GM20431 (cell line): ENCODE results near the gene NTN5.

ENCODE experiments used
- in situ Hi-C: fragments of 300-500 bp; cut with MseI, MboI; formaldehyde crosslinking; loops from one replicate; pipeline ENCODE4 v1.15.0; 2020; ENCODE audit warnings: low sequenced_read_pairs; ENCODE audit not compliant: unreplicated experiment

The NTN5 gene

DNA sequence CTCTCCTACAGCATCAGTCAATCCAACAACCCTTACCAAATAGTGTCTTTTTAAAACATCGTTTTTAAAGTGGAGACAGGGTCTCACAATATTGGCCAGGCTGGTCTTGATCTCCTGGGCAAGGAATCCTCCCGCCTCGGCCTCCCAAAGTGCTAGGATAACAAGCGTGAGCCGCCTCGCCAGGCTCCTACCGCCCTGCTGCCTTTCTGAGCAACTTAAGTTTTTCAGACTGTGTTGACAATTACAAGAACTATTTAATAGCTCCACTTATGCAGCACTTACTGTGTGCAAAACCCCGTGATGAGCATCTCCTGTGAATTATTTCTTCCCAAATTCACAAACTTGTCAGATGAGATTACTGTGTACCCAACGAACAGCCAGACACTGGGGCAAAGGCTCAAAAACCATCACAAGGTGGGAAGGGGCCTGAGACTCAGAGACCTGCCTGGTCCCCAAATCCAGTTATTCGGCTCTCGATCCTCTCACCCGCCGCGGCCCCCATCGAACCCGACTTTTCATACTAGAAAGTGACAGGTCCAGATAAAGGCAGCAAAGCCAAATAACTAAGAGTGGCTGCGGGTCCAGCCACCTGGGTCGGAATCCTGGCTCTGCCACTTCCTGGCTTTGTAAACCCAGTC is 54.4 kb downstream of the NTN5 start:
- in situ Hi-C loops, result no loop called here

DNA sequence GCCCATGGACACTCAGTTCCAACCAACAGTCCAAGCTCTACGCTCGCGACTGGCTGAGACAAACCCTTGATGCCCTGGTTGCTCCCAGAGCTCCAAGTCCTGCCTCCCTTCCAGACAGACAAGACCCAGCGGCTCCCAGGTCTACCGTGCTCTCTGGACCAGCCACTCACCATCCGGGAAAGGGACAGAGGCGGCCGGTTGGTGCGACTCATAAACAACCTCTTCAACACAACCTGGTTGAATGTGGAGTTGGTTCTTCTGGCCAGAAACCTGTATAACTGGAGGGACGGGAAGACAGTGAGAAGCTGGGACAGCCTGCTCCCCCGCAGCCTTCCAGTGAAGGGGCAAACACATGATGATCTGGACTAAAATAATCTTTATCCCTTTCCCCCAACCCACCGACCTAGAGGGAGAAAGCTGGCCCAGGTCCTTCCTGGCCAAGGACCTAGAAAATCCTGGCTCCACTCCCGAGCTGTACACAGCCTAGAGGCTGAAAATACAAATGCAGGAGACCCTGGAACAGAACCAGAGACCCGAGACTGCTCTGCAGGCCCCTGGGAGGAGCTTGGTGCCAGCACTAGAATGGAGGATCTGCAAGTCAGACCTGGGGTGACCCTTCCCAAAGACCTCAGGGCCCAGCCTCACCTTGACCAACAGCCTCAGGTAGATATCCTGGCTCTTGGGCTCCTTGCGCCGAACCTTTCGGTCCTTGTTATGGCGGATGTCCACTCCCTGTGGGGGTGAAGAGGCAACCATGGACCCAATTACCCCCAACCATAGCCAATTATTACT is 55.5 kb downstream of the NTN5 start:
- in situ Hi-C loops, result no loop called here

DNA sequence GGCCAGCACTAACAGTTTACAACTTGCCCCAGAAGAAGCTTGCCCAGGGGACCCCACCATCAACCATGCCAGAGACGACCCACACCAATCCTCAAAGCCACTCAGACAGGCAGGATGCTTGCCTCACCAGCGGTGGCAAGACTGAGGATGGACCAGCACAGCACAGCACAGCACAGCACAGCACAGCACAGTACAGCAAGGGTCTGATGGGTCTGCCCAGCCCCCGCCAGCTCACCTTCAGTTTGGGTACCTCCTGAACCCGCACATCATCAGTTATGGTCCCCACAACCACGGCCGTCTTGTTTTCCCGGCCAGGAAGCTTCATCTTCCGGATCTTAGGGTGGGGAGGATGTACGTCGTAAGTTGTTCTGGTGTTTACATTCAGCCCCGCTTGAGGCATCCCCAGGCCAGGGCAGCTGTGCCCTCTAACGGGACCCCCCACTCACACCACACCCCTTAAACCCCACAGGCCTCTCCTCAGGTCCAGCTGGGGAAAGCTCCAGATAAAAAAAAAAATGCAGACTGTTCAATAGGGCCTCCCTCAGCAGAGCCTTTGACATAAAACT is 56.2 kb downstream of the NTN5 start:
- in situ Hi-C loops, result no loop called here

DNA sequence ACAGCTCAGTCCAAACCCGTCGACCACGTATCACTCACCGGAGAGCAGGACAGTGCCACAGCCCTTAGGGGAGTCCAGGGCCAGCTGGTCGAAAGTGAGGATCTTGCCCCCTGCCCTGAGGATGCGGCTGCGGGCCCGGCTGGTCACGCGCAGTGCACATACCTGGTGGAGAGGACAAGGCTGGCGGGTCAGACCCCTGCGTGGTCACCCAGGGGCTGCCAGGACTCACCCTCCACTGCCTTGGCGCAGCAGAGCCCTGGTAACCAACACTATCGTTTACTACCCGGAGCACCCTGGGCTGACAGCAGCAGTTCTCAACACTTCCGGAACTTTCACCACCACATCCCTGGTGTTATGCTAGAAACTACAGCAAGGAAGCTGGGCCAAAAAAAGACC is 56.8 kb downstream of the NTN5 start:
- in situ Hi-C loops, result no loop called here

DNA sequence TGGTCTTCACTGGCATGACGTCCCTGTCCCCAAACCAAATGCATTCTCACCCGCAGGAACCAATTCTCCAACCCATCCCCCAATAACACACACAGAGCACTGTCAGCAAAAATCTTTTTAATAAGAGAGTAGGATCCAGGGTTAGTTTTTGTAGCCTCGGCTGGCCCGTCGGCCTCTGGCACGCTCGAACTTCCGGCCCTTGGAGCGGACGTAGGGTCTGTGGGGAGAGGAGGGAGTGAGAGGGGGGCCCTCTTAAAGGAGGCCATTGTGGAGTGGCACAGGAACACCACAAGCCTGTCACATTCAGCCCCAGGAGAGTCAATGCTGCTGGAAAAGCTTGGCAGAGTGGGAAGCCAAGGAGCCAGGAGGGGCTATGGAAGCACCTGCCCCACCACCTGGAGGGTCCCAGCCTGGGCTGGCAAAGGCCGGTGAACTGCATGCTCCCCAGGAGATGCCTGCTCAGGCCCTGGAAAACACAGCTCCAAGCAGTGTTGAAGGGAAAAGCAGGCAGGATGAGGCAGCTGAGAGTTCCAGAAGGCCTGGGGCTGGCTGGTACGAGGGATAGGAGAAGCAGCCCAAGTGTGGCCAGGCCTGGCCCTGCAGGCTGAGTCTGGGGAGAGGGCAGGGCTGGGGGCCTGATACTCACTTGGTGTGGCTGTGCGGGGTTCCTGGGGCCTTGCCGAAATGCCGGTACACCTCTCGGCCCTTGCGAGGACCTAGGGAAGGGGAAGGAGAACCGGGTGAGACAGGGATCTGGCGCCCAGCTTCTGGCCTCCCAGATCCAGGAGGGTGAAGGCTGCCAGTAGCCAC is 57.4 kb downstream of the NTN5 start:
- in situ Hi-C loops, result no loop called here

DNA sequence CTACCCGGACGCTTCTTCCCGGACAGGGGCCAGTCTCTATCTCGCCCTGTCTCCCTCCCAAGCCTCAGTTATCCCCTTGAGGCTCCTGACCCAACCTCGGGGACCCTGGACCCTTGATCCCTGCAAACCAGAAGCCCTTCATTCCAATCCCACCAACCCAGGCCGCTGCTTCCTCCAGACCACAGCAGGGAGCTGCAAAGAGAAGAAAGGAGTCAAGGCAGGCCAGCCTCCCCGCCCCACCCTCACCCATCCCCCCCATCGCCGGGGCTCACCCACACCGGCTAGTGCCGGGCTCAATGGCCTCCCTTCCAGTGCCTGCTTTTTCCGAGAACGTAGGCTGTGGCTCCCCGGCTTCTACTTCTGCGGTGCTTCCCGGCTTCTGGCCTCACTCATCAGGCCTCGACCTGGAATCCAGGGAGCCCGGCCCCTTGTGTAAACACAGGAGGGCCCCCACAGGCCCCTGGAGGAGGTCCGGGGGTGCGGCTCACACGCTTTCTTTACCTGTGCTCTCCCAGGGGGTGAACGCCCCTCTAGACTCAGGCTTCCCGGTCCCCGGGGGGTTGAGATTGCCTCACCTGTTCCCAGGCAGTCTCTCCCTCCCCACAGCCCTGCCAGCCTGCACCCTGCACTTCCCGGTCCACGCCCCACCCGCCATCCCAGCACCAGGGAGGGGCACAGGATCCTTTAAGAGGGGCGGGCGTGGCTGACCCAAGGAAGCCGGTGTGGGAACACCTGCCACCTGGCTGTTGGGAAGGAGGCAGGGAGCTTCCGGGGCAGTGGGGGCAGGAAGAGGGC is 58.2 kb downstream of the NTN5 start, which contains the start of gene FAM83E:
TSS of gene FAM83E (minus strand) at position 641 of the 795 bp plus-strand sequence. CDS start 1,704 bp downstream, outside the sequence.
- in situ Hi-C loops, result no loop called here

DNA sequence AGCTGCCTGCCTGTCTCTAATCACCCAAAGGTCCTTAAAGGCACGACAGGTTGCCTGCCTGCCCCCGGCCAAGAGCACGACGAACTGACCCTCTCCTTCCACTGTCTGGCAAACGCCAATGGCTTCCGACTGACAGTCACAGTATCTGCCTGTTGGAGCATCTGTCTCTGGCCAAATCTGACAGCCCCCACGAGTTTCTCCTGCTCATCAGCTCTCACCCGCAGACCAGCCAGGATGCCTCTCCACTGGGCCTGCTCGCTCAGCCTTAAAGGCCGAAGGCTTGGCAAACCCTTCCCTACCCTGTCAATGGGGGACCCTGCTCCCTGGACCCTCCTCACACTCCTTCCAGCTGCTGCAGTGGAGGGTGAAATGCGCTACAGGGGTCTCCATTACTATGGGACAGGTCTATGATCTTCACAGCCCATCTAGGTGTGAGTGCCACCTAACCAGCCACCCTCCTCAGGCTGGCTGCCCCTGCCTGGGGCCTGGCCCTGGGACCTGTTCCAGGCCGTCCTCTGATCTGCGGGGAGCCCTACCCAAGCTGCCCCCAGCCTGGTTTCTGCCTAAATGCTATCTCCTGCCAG is 58.9 kb downstream of the NTN5 start:
- in situ Hi-C loops, result no loop called here

DNA sequence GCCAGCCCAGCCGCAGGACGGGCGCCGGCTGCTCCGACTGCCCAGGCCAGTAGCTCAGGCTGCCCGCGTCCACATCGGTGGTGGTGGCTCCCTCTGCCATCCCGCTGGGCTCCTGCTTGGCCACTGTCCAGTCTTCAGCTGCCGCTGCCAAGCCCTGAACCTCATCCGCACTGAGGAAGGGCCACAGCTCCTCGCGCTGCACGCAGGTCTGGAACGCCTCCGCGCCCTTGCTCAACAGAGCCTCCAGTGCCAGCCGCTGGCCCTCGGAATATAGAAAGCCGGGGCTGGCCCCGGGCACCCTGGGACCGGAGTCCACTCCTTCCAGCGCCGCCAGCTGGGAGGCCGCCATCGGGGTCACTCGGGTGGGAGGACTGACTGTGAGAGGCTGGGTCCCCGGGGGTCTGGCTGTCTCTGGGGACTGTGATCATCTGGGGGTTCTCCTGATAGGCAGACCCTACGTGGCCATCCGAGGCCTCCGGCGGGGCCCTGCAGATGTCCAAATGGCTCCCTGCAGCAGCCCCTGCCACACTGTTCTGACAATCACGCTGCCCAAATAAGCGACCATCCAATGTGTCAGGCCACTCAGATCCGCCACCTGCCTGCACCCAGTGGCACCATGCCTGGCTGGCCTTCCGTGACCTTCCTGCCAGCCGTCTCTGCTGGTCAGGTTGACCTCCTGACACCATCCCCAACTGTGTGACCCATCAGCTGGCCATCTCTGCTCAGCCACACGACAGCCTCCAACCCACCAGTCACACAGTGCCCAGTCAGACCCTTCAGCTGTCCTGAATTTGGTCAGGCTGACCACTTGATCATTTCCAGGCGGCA is 59.6 kb downstream of the NTN5 start:
- in situ Hi-C loops, result no loop called here

DNA sequence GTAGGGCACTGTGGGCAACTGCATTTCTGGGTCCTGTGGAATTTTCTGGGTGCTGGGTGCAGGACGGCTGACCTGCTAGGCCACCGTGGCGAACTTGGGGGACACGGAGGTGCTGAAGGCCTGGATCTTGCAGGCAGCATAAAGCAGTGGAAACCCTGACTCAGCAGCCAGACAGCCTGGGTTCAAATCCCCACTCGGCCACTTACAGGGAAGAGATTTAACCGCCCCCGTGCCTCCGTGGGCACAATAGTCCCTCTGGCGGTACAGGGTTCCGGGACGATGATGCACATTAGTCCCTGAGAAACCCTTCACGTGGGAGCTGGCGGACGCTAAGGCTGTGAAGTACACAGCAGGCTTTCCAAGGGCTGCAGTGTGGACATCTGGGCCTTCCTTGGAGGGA is 60.9 kb downstream of the NTN5 start:
- in situ Hi-C loops, result no loop called here
